GM10266 (cell line): ENCODE data around the gene PARVA.

Source experiments
- DNase-seq: peaks from one replicate; pipeline ENCODE4 v3.0.0; 2012; ENCODE audit errors: extremely low spot score
- CTCF ChIP-seq: IDR thresholded peaks from 2 replicates; pipeline ENCODE4 v1.5.1; 2012; ENCODE audit warnings: mild to moderate bottlenecking, low read depth; ENCODE audit not compliant: control insufficient read depth, insufficient read depth; ENCODE audit errors: missing control alignments

Gene PARVA

GRCh38 chr11:12506404-12506921 lies 129.1 kb downstream of the PARVA start:
- TF ChIP-seq CTCF = no peak
- no peak for DNase-seq

GRCh38 chr11:12507391-12507790 lies 130.0 kb downstream of the PARVA start:
- no peak for TF ChIP-seq CTCF

GRCh38 chr11:12508151-12508751 lies 130.9 kb downstream of the PARVA start:
- no peak for TF ChIP-seq CTCF

More at GRCh38 chr11:12507391-12507790, 130.0 kb downstream of the PARVA start:
- DNase-seq = no peak

GRCh38 chr11:12509371-12509770 lies 132.0 kb downstream of the PARVA start:
- TF ChIP-seq CTCF = no peak
- DNase-seq = no peak

More at GRCh38 chr11:12508151-12508751, 130.9 kb downstream of the PARVA start:
- no peak for DNase-seq

GRCh38 chr11:12512132-12512531 lies 134.8 kb downstream of the PARVA start:
- no peak for DNase-seq
- TF ChIP-seq CTCF = no peak

- TF ChIP-seq CTCF = no peak
- DNase-seq = no peak
Observed at GRCh38 chr11:12512826-12513395, 135.5 kb downstream of the PARVA start.
